Testis (tissue), 3 donors: ENCODE measurements around the gene FAM47E. TPM values are rescaled to one million over a fixed set of nuclear protein-coding genes. Genes with fewer than 3 reads are reported as not detected.

ENCODE experiments used
- DNase-seq: peaks from one replicate; pipeline ENCODE4 v3.0.0-alpha.2; 2019
- H3K27ac ChIP-seq, 2 donors: fragments of 200-600 bp; sonication (generic); one replicate each; pipeline ENCODE4 v1.5.1; 2019
- H3K27me3 ChIP-seq: fragments of 200-600 bp; sonication (generic); one replicate; pipeline ENCODE4 v1.5.1; 2019
- H3K36me3 ChIP-seq: fragments of 200-600 bp; sonication (generic); one replicate; pipeline ENCODE4 v1.5.1; 2017; ENCODE audit warnings: low read depth; ENCODE audit errors: missing control alignments
- H3K4me1 ChIP-seq: fragments of 200-600 bp; sonication (generic); one replicate; pipeline ENCODE4 v1.5.1; 2019
- H3K4me3 ChIP-seq, 2 donors: fragments of 200-600 bp; sonication (generic); one replicate each; pipeline ENCODE4 v1.5.1; 2017 to 2019
- H3K9me3 ChIP-seq: fragments of 200-600 bp; sonication (generic); one replicate; pipeline ENCODE4 v1.5.1; 2017
- CTCF ChIP-seq, 3 experiments: fragments of 450-650 bp in 2 of 3; fragments of 200-600 bp in 1 of 3; sonication (generic) in 1 of 3; IDR thresholded peaks; one replicate each; pipeline ENCODE4 v1.5.1; 2016 to 2019; ENCODE audit warnings: antibody characterized with exemption in 3 of 3, mild to moderate bottlenecking in 2 of 3, moderate library complexity in 1 of 3
- POLR2A ChIP-seq: fragments of 450-650 bp; IDR thresholded peaks from one replicate; pipeline ENCODE4 v1.6.1; 2017; ENCODE audit warnings: antibody characterized with exemption, mild to moderate bottlenecking, moderate library complexity
- WGBS, 2 donors: methylation state at CpG; one replicate each; pipeline ENCODE4 v1.1.5; 2018; 5-methylcytosine and 5-hydroxymethylcytosine counted together
- intact Hi-C: fragments of 100-400 bp; cut with DNase I; formaldehyde crosslinking; loops from one replicate; pipeline ENCODE4 v1.15.1; 2023; ENCODE audit warnings: low total_unique reads
- polyA plus RNA-seq: library from polyadenylated mRNA; stranded (reverse); fragments of 350-450 nt; fragmentation: Illumina TruSeq; extraction: RNeasy Lipid Tissue Mini Kit (QIAGEN cat#74804); gene quantifications from one replicate; pipeline ENCODE4 v1.2.3, GENCODE V29; 2014; ENCODE audit warnings: low read depth, low replicate concordance; ENCODE audit not compliant: insufficient read depth
- total RNA-seq, 2 donors: library from RNA; depleted of rRNA; stranded (reverse); fragments of >200 nt; gene quantifications; one replicate each; pipeline ENCODE4 v1.2.3, GENCODE V29; 2016

Gene FAM47E
- total and polyA plus RNA-seq, 3 donors from 2014 or later: 11.0 to 22.8 (median 15.4) TPM

- 66 to 78% methylated on average over 7 of the region's 7 CpGs for WGBS, 2 donors
- no peak for DNase-seq
- intact Hi-C loops: no loop called here
- Histone ChIP-seq H3K27me3 (no peaks in the 10 kb centered on the region), H3K9me3 (no peaks in the 10 kb centered on the region), H3K36me3 (no peaks in the 10 kb centered on the region), H3K4me3 (no peak overlapping the region), H3K4me1 (no peaks in the 10 kb centered on the region), H3K27ac (no peak overlapping the region)
- TF ChIP-seq POLR2A (no peak), CTCF (IDR thresholded peaks at IDR 0.05) (no peak)
Measured at GRCh38 chr4:76315267-76315918, 63.9 kb downstream of the FAM47E start.

- Histone ChIP-seq H3K9me3 (no peaks in the 10 kb centered on the region), H3K4me3 (no peak overlapping the region), H3K27me3 (no peaks in the 10 kb centered on the region), H3K27ac (no peak overlapping the region), H3K4me1 (no peaks in the 10 kb centered on the region), H3K36me3 (no peaks in the 10 kb centered on the region)
- WGBS, 2 donors: 89 to 93% methylated on average over 1 of the region's 1 CpG
- no peak for TF ChIP-seq CTCF (IDR thresholded peaks at IDR 0.05)
- no peak for TF ChIP-seq POLR2A
- intact Hi-C loops: no loop called here
- no peak for DNase-seq
Measured at GRCh38 chr4:76316131-76316530, 64.6 kb downstream of the FAM47E start.

- Histone ChIP-seq H3K27ac (no peak overlapping the region), H3K9me3 (no peaks in the 10 kb centered on the region), H3K27me3 (no peaks in the 10 kb centered on the region), H3K36me3 (no peaks in the 10 kb centered on the region), H3K4me1 (no peaks in the 10 kb centered on the region), H3K4me3 (no peak overlapping the region)
- WGBS, 2 donors: 83 to 86% methylated on average over 3 of the region's 3 CpGs
- intact Hi-C loops: no loop called here
- no peak for TF ChIP-seq POLR2A
- TF ChIP-seq CTCF (IDR thresholded peaks at IDR 0.05): no peak
- no peak for DNase-seq
Measured at GRCh38 chr4:76322236-76322635, 70.7 kb downstream of the FAM47E start.

- Histone ChIP-seq H3K4me1 (no peaks in the 10 kb centered on the region), H3K27me3 (no peaks in the 10 kb centered on the region), H3K27ac (no peak overlapping the region), H3K36me3 (no peaks in the 10 kb centered on the region), H3K4me3 (no peak overlapping the region), H3K9me3 (no peaks in the 10 kb centered on the region)
- intact Hi-C loops: no loop called here
- no peak for DNase-seq
- TF ChIP-seq CTCF (IDR thresholded peaks at IDR 0.05): no peak
- no peak for TF ChIP-seq POLR2A
Measured at GRCh38 chr4:76325072-76325471, 73.6 kb downstream of the FAM47E start.

- no peak for TF ChIP-seq POLR2A
- no peak for TF ChIP-seq CTCF (IDR thresholded peaks at IDR 0.05)
- Histone ChIP-seq H3K9me3 (no peaks in the 10 kb centered on the region), H3K4me3 (no peak overlapping the region), H3K36me3 (no peaks in the 10 kb centered on the region), H3K4me1 (no peaks in the 10 kb centered on the region), H3K27me3 (no peaks in the 10 kb centered on the region), H3K27ac (no peak overlapping the region)
- DNase-seq: no peak
- intact Hi-C loops: no loop called here
Measured at GRCh38 chr4:76326515-76326914, 75.0 kb downstream of the FAM47E start.
